Measurements from ENCODE around the gene LCLAT1. TPM values are rescaled to one million over a fixed set of nuclear protein-coding genes. Genes with fewer than 3 reads are reported as not detected.

The LCLAT1 gene
- total and polyA plus RNA-seq, 4 experiments from 2014 or later = 6.1 to 24.9 (median 12.8) TPM

GRCh38 chr2:30412684-30413570 lies 34.1 kb upstream of the LCLAT1 start:
- peaks cover 9 to 21% (median 15%) of the 10 kb centered on the region in 4 donors for H3K4me1 Mint-ChIP-seq
- no peak for DNase-seq
- ChIA-PET POLR2A (ENCODE audit: partially characterized antibody) (interaction anchor here (1.0 kb wide), 1 partner anchor 9 kb away, joined by 3 read pairs; no protein-coding TSS in a partner anchor), CTCF (ENCODE audit: partially characterized antibody) (interaction anchor here (0.7 to 1.2 kb wide), 3 partner anchors 9 to 24 kb away, joined by 3 to 4 read pairs (median 4); no protein-coding TSS in a partner anchor)
- no peak overlapping the region for H3K4me3 Mint-ChIP-seq
- no peak overlapping the region for H3K27ac ChIP-seq (ENCODE audit: low read depth, low read length)
- no peaks in the 10 kb centered on the region for H3K36me3 Mint-ChIP-seq
- H3K27me3 Mint-ChIP-seq = no peaks in the 10 kb centered on the region
- intact Hi-C loops (cut with micrococcal nuclease) = no loop called here
- H3K9me3 ChIP-seq (ENCODE audit: control insufficient read depth in 1 of 2, low read length in 2 of 2) = no peaks in the 10 kb centered on the region
- peak overlapping the region in 2 of 7 donors; percentile 24 to 33 for H3K27ac Mint-ChIP-seq
- no peak overlapping the region for H3K4me3 ChIP-seq (ENCODE audit: low read length in 2 of 2)
- no peaks in the 10 kb centered on the region for H3K36me3 ChIP-seq (ENCODE audit: insufficient read depth, low read length)
- peaks cover 0 to 2% (median 0%) of the 10 kb centered on the region in 8 donors for H3K9me3 Mint-ChIP-seq
- no peaks in the 10 kb centered on the region for H3K4me1 ChIP-seq (ENCODE audit: insufficient read depth, low read length)
- no peaks in the 10 kb centered on the region for H3K27me3 ChIP-seq (ENCODE audit: insufficient read depth, low read length)

- no peak overlapping the region for H3K27ac ChIP-seq (ENCODE audit: low read depth, low read length)
- no peak for DNase-seq
- H3K27me3 ChIP-seq (ENCODE audit: insufficient read depth, low read length) = no peaks in the 10 kb centered on the region
- no peak overlapping the region for H3K4me3 ChIP-seq (ENCODE audit: low read length in 2 of 2)
- H3K36me3 ChIP-seq (ENCODE audit: insufficient read depth, low read length) = no peaks in the 10 kb centered on the region
- Mint-ChIP-seq H3K9me3 (no peaks in the 10 kb centered on the region), H3K27ac (no peak overlapping the region), H3K27me3 (no peaks in the 10 kb centered on the region), H3K4me3 (no peak overlapping the region), H3K4me1 (peaks cover 4 to 8% (median 6%) of the 10 kb centered on the region in 4 donors), H3K36me3 (no peaks in the 10 kb centered on the region)
- no peaks in the 10 kb centered on the region for H3K9me3 ChIP-seq (ENCODE audit: control insufficient read depth in 1 of 2, low read length in 2 of 2)
- ChIA-PET POLR2A (ENCODE audit: partially characterized antibody) (interaction anchor here (1.0 kb wide), 1 partner anchor 60 kb away, joined by 3 read pairs; no protein-coding TSS in a partner anchor), CTCF (ENCODE audit: partially characterized antibody) (no interaction called here)
- H3K4me1 ChIP-seq (ENCODE audit: insufficient read depth, low read length) = no peaks in the 10 kb centered on the region
- intact Hi-C loops (cut with micrococcal nuclease) = no loop called here
These were observed 32.1 kb upstream of the LCLAT1 start for GRCh38 chr2:30414961-30415360.

DNA sequence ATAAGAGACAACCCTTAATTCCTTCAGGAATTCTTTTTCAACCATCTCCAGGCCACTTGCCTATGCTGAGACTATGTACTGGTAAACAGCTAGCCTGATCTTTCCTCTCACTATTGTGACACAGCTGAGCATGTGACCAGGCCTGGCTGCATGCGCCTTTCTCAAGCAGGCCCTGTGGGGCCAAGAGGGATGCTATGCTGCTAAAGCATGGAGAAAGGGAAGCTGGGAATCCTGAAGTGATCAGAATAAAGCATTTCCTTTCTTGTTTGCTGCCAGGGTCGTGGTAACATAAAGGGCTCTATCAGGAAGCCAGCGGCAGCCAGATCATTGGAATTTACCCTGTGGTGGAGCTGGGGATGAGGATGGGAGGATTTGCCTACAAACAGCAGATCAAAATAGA lies 29.8 kb upstream of the LCLAT1 start:
- no peaks in the 10 kb centered on the region for H3K36me3 Mint-ChIP-seq
- H3K27me3 Mint-ChIP-seq = no peaks in the 10 kb centered on the region
- intact Hi-C loops (cut with micrococcal nuclease) = no loop called here
- H3K27ac ChIP-seq (ENCODE audit: low read depth, low read length) = no peak overlapping the region
- H3K4me3 Mint-ChIP-seq = no peak overlapping the region
- H3K4me1 Mint-ChIP-seq = peaks cover 14 to 16% (median 15%) of the 10 kb centered on the region in 4 donors
- H3K27me3 ChIP-seq (ENCODE audit: insufficient read depth, low read length) = no peaks in the 10 kb centered on the region
- DNase-seq = no peak
- peaks cover 18% of the 10 kb centered on the region for H3K4me1 ChIP-seq (ENCODE audit: insufficient read depth, low read length)
- CTCF ChIA-PET (ENCODE audit: partially characterized antibody) = no interaction called here
- no peaks in the 10 kb centered on the region for H3K9me3 ChIP-seq (ENCODE audit: control insufficient read depth in 1 of 2, low read length in 2 of 2)
- H3K27ac Mint-ChIP-seq = peak overlapping the region in 1 of 7 donors; percentile 45
- H3K36me3 ChIP-seq (ENCODE audit: insufficient read depth, low read length) = no peaks in the 10 kb centered on the region
- H3K4me3 ChIP-seq (ENCODE audit: low read length in 2 of 2) = no peak overlapping the region
- POLR2A ChIA-PET (ENCODE audit: partially characterized antibody) = no interaction called here
- no peaks in the 10 kb centered on the region for H3K9me3 Mint-ChIP-seq

GRCh38 chr2:30421026-30421603 lies 25.9 kb upstream of the LCLAT1 start:
- intact Hi-C loops (cut with micrococcal nuclease) = loop anchor here (5.0 kb wide), 2 partner anchors 154 to 274 kb away; partner anchors contain the start of gene YPEL5
- H3K27me3 ChIP-seq (ENCODE audit: insufficient read depth, low read length) = no peaks in the 10 kb centered on the region
- peak overlapping the region; percentile 11 to 74 (median 61) for H3K4me3 Mint-ChIP-seq
- no peaks in the 10 kb centered on the region for H3K27me3 Mint-ChIP-seq
- DNase-seq = peak in 1 of 5 donors; percentile 9
- H3K27ac Mint-ChIP-seq = peak overlapping the region; percentile 68 to 93 (median 84)
- H3K4me3 ChIP-seq (ENCODE audit: low read length in 2 of 2) = no peak overlapping the region
- peaks cover 33% of the 10 kb centered on the region for H3K4me1 ChIP-seq (ENCODE audit: insufficient read depth, low read length)
- H3K9me3 ChIP-seq (ENCODE audit: control insufficient read depth in 1 of 2, low read length in 2 of 2) = no peaks in the 10 kb centered on the region
- H3K9me3 Mint-ChIP-seq = no peaks in the 10 kb centered on the region
- ChIA-PET POLR2A (ENCODE audit: partially characterized antibody) (interaction anchor here (1.3 to 6.1 kb wide), 8 partner anchors 10 to 275 kb away, joined by 3 to 34 read pairs (median 10); partner anchors contain the start of genes LCLAT1 and YPEL5), CTCF (ENCODE audit: partially characterized antibody) (interaction anchor here (0.9 to 3.1 kb wide), 7 partner anchors 36 to 290 kb away, joined by 3 to 21 read pairs (median 3); no protein-coding TSS in a partner anchor)
- peak overlapping the region; percentile 40 for H3K27ac ChIP-seq (ENCODE audit: low read depth, low read length)
- H3K36me3 ChIP-seq (ENCODE audit: insufficient read depth, low read length) = no peaks in the 10 kb centered on the region
- H3K4me1 Mint-ChIP-seq = peaks cover 22 to 40% (median 26%) of the 10 kb centered on the region in 4 donors
- no peaks in the 10 kb centered on the region for H3K36me3 Mint-ChIP-seq

DNA sequence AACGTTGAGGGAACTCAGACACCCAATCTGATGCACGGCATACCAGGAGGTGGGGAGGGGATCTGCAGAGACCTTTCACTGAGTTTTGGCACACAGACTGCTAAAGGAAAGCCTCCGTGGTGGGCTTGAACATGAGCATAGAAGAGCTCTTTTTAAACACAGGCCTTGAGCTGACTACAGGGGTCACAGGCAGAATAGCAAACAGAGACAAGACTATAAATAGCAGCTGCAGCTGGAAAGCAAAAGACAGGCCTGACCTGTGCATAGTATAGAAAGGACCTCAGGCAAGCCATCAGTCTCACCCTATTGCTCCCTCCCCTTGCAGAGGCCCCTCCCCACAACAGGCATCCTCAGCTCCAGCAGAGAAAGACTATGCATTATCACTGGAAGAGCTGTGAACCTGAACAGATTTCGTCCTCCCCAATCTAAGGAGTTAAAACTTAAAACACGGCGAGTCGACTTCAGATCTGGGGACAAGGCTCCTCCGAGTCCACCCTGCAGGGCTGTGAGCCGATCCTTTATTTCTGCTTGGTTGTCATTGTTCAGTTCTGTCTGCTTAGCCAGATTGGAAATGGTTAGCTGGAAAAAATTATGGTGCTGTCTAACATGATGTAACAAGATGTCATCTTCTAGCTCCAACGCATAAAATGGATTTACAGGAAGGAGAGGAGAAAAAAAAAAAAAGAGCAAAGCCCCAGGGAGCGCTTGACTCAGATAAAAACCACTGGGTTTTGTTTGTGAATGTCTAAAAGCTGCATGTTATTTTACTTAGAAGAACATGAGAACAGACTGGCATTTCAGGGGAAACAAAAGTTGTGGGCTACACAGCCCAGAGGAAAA lies 25.2 kb upstream of the LCLAT1 start:
- no peaks in the 10 kb centered on the region for H3K9me3 ChIP-seq (ENCODE audit: control insufficient read depth in 1 of 2, low read length in 2 of 2)
- CTCF ChIA-PET (ENCODE audit: partially characterized antibody) = interaction anchor here (0.6 to 3.1 kb wide), 13 partner anchors 9 to 328 kb away, joined by 3 to 21 read pairs (median 3); no protein-coding TSS in a partner anchor
- H3K27ac Mint-ChIP-seq = peak overlapping the region; percentile 68 to 93 (median 84)
- no peaks in the 10 kb centered on the region for H3K9me3 Mint-ChIP-seq
- peaks cover 26 to 47% (median 31%) of the 10 kb centered on the region in 4 donors for H3K4me1 Mint-ChIP-seq
- peak overlapping the region; percentile 40 for H3K27ac ChIP-seq (ENCODE audit: low read depth, low read length)
- H3K4me1 ChIP-seq (ENCODE audit: insufficient read depth, low read length) = peaks cover 33% of the 10 kb centered on the region
- no peak overlapping the region for H3K4me3 ChIP-seq (ENCODE audit: low read length in 2 of 2)
- H3K36me3 Mint-ChIP-seq = no peaks in the 10 kb centered on the region
- intact Hi-C loops (cut with micrococcal nuclease) = loop anchor here (1.0 to 5.0 kb wide), 5 partner anchors 25 to 275 kb away; partner anchors contain the start of genes LCLAT1 and YPEL5
- H3K27me3 ChIP-seq (ENCODE audit: insufficient read depth, low read length) = no peaks in the 10 kb centered on the region
- peak in 4 of 5 donors; percentile 16 to 58 (median 26) for DNase-seq
- POLR2A ChIA-PET (ENCODE audit: partially characterized antibody) = interaction anchor here (0.6 to 6.1 kb wide), 15 partner anchors 9 to 276 kb away, joined by 3 to 34 read pairs (median 5); partner anchors contain the start of genes LCLAT1 and YPEL5
- H3K27me3 Mint-ChIP-seq = no peaks in the 10 kb centered on the region
- no peaks in the 10 kb centered on the region for H3K36me3 ChIP-seq (ENCODE audit: insufficient read depth, low read length)
- peak overlapping the region; percentile 23 to 74 (median 61) for H3K4me3 Mint-ChIP-seq

DNA sequence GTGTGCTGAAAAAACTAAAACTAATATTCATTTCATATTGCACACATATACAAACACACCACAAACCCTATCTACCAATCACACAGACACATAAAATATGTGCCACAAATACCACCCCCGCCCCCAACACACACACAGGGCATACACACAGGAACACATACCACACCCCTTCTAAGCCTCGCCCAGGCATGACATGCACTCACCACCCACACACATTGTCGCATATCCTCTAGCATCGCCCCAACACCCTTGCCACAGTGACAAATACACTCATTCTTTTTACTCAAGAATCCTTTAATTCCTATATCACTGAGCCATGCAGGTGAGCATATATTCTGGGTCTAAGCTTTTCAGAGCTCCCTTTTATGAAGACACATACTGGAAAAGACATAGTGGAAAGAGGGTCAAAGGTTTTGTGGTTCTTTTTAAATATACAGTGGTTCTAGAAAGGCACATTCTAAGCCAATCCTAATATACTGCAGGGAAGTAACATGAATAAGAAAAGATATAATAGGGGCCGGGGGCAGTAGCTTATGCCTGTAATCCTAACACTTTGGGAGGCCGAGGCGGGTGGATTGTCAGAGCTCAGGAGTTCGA lies 24.5 kb upstream of the LCLAT1 start:
- DNase-seq = peak; percentile 69 to 88 (median 77)
- H3K27ac Mint-ChIP-seq = peak overlapping the region; percentile 68 to 93 (median 84)
- CTCF ChIA-PET (ENCODE audit: partially characterized antibody) = interaction anchor here (0.6 to 3.1 kb wide), 12 partner anchors 9 to 327 kb away, joined by 3 to 21 read pairs (median 4); no protein-coding TSS in a partner anchor
- peaks cover 26 to 50% (median 31%) of the 10 kb centered on the region in 4 donors for H3K4me1 Mint-ChIP-seq
- Histone ChIP-seq H3K9me3 (ENCODE audit: control insufficient read depth in 1 of 2, low read length in 2 of 2) (no peaks in the 10 kb centered on the region), H3K4me1 (ENCODE audit: insufficient read depth, low read length) (peaks cover 33% of the 10 kb centered on the region), H3K27me3 (ENCODE audit: insufficient read depth, low read length) (no peaks in the 10 kb centered on the region), H3K27ac (ENCODE audit: low read depth, low read length) (peak overlapping the region; percentile 40), H3K36me3 (ENCODE audit: insufficient read depth, low read length) (no peaks in the 10 kb centered on the region), H3K4me3 (ENCODE audit: low read length in 2 of 2) (no peak overlapping the region)
- peak overlapping the region; percentile 23 to 74 (median 61) for H3K4me3 Mint-ChIP-seq
- intact Hi-C loops (cut with micrococcal nuclease) = loop anchor here (1.0 to 5.0 kb wide), 5 partner anchors 25 to 275 kb away; partner anchors contain the start of genes LCLAT1 and YPEL5
- no peaks in the 10 kb centered on the region for H3K9me3 Mint-ChIP-seq
- POLR2A ChIA-PET (ENCODE audit: partially characterized antibody) = interaction anchor here (0.6 to 6.1 kb wide), 16 partner anchors 9 to 897 kb away, joined by 3 to 34 read pairs (median 4); partner anchors contain the start of genes LCLAT1 and YPEL5
- no peaks in the 10 kb centered on the region for H3K27me3 Mint-ChIP-seq
- no peaks in the 10 kb centered on the region for H3K36me3 Mint-ChIP-seq

Measured in CD4-positive, alpha-beta memory T cell (primary cell).